ENCODE data around the gene IPPK. TPM values are rescaled to one million over a fixed set of nuclear protein-coding genes. Genes with fewer than 3 reads are reported as not detected.

The IPPK gene
- total and polyA plus RNA-seq, 2 experiments from 2014 or later = 6.4 to 7.0 TPM

DNA sequence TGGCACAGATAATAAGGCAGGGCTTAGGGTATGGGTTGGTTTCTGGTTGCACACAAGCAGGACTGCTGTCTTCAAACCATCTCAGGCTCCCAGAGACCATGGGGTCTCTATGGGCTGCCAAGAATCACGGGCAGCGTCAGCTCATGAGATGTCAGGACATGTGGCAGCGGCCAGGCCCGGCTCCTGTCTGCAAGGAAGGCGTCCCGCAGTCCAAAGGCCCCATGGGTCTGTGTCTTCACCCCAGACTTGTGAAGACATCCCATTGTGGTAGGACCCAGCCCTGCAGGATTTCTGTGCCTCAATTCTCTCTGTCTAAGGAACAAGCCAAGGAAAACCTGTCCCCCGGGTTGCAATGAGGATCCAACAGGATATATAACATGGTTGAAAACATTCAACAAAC lies 32.6 kb downstream of the IPPK start:
- TF ChIP-seq, protein P1, sequence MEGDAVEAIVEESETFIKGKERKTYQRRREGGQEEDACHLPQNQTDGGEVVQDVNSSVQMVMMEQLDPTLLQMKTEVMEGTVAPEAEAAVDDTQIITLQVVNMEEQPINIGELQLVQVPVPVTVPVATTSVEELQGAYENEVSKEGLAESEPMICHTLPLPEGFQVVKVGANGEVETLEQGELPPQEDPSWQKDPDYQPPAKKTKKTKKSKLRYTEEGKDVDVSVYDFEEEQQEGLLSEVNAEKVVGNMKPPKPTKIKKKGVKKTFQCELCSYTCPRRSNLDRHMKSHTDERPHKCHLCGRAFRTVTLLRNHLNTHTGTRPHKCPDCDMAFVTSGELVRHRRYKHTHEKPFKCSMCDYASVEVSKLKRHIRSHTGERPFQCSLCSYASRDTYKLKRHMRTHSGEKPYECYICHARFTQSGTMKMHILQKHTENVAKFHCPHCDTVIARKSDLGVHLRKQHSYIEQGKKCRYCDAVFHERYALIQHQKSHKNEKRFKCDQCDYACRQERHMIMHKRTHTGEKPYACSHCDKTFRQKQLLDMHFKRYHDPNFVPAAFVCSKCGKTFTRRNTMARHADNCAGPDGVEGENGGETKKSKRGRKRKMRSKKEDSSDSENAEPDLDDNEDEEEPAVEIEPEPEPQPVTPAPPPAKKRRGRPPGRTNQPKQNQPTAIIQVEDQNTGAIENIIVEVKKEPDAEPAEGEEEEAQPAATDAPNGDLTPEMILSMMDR (IDR thresholded peaks at IDR 0.05; ENCODE audit: low read depth, low read length) = no peak
- Histone ChIP-seq H3K9me3 (ENCODE audit: low read depth) (no peaks in the 10 kb centered on the region), H3K4me1 (ENCODE audit: low read depth) (no peaks in the 10 kb centered on the region), H3K36me3 (peaks cover 20% of the 10 kb centered on the region), H3K27me3 (no peaks in the 10 kb centered on the region), H3K4me3 (no peak overlapping the region), H3K27ac (no peak overlapping the region)
- no peak for DNase-seq (ENCODE audit: low read depth in 1 of 2, low spot score in 1 of 2)

DNA sequence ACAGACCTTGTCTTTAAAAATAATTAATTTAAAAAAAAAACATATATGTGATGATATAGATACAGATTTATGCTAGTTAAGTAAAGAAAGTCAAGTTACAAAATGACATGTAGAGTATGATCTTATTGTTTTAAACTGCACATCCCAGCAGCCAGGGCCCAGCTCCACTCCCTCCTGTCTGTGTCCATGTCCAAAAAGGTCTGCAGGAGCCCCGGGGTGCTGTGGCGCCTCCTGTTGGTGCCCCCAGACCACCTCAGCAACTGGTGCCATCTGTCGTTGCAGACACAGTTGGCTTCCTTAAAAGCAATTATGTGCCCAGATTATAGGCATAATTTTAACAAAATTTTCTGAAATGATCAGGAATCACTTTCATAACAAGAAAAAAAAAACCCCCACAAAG lies 33.3 kb downstream of the IPPK start:
- no peak for DNase-seq (ENCODE audit: low read depth in 1 of 2, low spot score in 1 of 2)
- H3K27me3 ChIP-seq = no peaks in the 10 kb centered on the region
- TF ChIP-seq, protein P1 (IDR thresholded peaks at IDR 0.05; ENCODE audit: low read depth, low read length) = no peak
- H3K27ac ChIP-seq = no peak overlapping the region
- H3K9me3 ChIP-seq (ENCODE audit: low read depth) = no peaks in the 10 kb centered on the region
- H3K36me3 ChIP-seq = peaks cover 25% of the 10 kb centered on the region
- H3K4me3 ChIP-seq = no peak overlapping the region
- no peaks in the 10 kb centered on the region for H3K4me1 ChIP-seq (ENCODE audit: low read depth)

DNA sequence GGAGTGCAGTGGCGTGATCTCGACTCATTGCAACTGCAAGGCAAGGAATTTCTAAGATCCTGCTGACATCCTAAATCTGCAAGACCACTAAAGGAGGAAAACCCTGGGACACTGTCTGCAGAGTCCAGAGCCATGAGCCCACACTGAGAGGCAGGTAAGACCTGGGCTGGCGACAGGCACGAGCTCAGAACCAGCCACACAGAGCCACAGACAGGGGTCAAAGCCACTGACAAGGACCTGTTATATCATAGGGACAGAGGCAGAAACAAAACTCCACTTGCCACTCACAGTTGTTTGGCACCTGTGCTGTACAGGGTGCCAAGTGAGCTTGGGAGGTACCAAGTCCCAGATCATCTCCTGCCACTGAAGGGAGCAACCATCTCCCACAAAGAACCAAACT lies 34.2 kb downstream of the IPPK start:
- H3K27ac ChIP-seq = no peak overlapping the region
- no peak for DNase-seq (ENCODE audit: low read depth in 1 of 2, low spot score in 1 of 2)
- TF ChIP-seq, protein P1 (IDR thresholded peaks at IDR 0.05; ENCODE audit: low read depth, low read length) = no peak
- no peaks in the 10 kb centered on the region for H3K27me3 ChIP-seq
- H3K9me3 ChIP-seq (ENCODE audit: low read depth) = no peaks in the 10 kb centered on the region
- H3K4me3 ChIP-seq = no peak overlapping the region
- H3K36me3 ChIP-seq = peaks cover 28% of the 10 kb centered on the region
- H3K4me1 ChIP-seq (ENCODE audit: low read depth) = no peaks in the 10 kb centered on the region

DNA sequence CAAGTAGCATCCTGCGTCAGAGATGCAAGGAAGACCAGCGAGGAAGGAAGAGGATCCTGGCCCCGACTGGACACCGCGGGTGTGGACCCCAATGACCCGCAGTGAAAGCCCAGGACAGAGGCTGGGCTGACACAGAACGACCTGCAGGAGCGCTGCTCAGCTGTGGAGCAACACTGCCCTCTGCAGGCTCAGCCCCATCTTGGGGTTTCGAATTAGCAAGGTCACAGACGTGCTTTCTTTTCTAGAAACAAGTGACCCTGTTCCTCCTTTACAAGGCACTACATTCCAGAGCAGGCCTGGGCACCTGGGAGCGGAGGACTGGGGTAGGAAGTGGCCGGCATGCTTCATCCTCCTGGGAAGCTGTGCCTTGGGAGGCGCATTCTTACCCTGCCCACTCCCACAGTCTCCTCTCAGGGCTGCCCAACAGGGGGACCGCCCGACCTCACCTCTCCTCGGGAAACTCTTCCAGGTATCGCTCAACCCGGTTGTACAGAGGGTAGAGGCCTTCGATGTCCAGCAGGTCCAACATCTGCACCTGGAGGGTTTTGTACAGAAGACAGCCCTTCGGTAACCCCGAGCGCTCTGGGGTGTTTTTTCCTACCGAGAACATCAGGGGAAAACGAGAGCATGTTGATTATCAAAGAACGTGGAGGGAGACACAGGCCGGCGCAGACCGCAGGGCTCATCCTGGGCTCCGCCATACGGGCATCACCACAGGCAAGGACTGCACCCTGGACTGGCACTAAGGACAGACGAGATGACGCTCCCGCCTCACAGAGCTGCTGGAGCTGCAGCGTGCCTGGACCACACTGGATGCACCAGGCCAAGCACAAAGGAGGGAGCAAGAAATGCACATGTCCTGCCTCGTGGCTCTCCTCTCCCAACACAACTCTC lies 35.0 kb downstream of the IPPK start:
- no peak overlapping the region for H3K4me3 ChIP-seq
- H3K36me3 ChIP-seq = peaks cover 28% of the 10 kb centered on the region
- no peaks in the 10 kb centered on the region for H3K9me3 ChIP-seq (ENCODE audit: low read depth)
- no peaks in the 10 kb centered on the region for H3K4me1 ChIP-seq (ENCODE audit: low read depth)
- H3K27me3 ChIP-seq = no peaks in the 10 kb centered on the region
- H3K27ac ChIP-seq = no peak overlapping the region
- TF ChIP-seq, protein P1 (IDR thresholded peaks at IDR 0.05; ENCODE audit: low read depth, low read length) = peak; percentile 96
- peak; percentile 83 to 84 for DNase-seq (ENCODE audit: low read depth in 1 of 2, low spot score in 1 of 2)

DNA sequence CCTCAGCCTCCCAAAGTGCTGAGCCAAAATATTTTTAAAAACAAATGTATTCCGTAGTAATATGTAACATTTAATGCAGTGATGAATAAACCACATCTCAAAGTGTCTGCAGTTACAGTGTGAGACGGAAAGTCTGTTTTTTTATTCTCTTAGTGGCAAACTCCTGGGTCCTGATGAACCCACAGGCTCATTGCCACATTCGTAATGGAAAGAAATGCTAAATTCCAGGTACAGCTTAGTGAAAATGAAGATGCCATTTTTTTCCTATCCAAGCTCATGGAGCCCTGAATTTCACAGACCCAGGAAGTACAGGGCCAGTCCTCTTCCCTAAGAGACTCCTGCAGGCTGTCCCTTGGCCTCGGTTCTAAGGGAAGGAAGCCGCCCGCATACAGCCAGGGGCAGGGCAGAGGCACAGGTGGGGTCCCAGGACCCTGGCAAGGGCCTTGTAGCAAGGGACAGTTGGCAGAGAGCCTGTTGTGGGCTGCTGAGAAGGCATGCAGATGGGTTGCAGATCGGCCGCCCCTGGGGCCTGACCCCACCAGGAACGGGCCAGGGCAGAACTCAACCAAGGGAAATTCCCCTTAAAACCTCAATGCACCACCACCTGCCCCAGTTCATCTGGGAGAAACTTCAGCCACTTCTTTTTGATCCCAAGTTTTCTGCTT lies 36.2 kb downstream of the IPPK start:
- Histone ChIP-seq H3K27me3 (no peaks in the 10 kb centered on the region), H3K4me1 (ENCODE audit: low read depth) (no peaks in the 10 kb centered on the region), H3K27ac (no peak overlapping the region), H3K4me3 (no peak overlapping the region), H3K9me3 (ENCODE audit: low read depth) (no peaks in the 10 kb centered on the region), H3K36me3 (peaks cover 28% of the 10 kb centered on the region)
- TF ChIP-seq, protein P1 (IDR thresholded peaks at IDR 0.05; ENCODE audit: low read depth, low read length) = no peak
- no peak for DNase-seq (ENCODE audit: low read depth in 1 of 2, low spot score in 1 of 2)

Measured in cardiac muscle cell (in vitro differentiated cells and primary cell).